Fibroblast of lung (primary cell): Measurements from ENCODE around the gene PDE2A. TPM values are rescaled to one million over a fixed set of nuclear protein-coding genes. Genes with fewer than 3 reads are reported as not detected.

Source experiments
- DNase-seq, 2 donors: peaks; one replicate each; pipeline versions ENCODE4 v3.0.0 to v3.0.0-alpha.2; 2010; ENCODE audit warnings: low read depth in 2 of 2
- H2AFZ ChIP-seq: 2 replicates; pipeline ENCODE4 v1.5.1; 2012; ENCODE audit warnings: low read length, control low read depth, inconsistent platforms
- H3K27ac ChIP-seq: 2 replicates; pipeline ENCODE4 v1.5.1; 2011; ENCODE audit warnings: low read length, control low read depth; ENCODE audit not compliant: insufficient read depth
- H3K27me3 ChIP-seq: 2 replicates; pipeline ENCODE4 v1.5.1; 2011; ENCODE audit warnings: mild to moderate bottlenecking, low read length; ENCODE audit not compliant: control insufficient read depth, insufficient read depth
- H3K36me3 ChIP-seq: 2 replicates; pipeline ENCODE4 v1.5.1; 2011; ENCODE audit warnings: low read length; ENCODE audit not compliant: control insufficient read depth, insufficient read depth
- H3K4me1 ChIP-seq: 2 replicates; pipeline ENCODE4 v1.5.1; 2011; ENCODE audit warnings: low read length; ENCODE audit not compliant: control insufficient read depth, insufficient read depth; ENCODE audit errors: extremely low read depth
- H3K4me2 ChIP-seq: 2 replicates; pipeline ENCODE4 v1.5.1; 2011; ENCODE audit warnings: low read length, control low read depth; ENCODE audit not compliant: insufficient read depth; ENCODE audit errors: extremely low read depth
- H3K4me3 ChIP-seq, 4 experiments: fragments of 200-600 bp in 1 of 4; sonication (generic) in 1 of 4; replicated peaks in 1 of 4; 2 replicates each; pipeline ENCODE4 v1.5.1; 2011 to 2016; ENCODE audit warnings: low read length in 4 of 4, low read depth in 3 of 4, mild to moderate bottlenecking in 3 of 4, control low read depth in 2 of 4, inconsistent platforms in 1 of 4, mixed read lengths in 1 of 4; ENCODE audit not compliant: insufficient read depth in 1 of 4; ENCODE audit errors: control extremely low read depth in 1 of 4
- H3K79me2 ChIP-seq: 2 replicates; pipeline ENCODE4 v1.5.1; 2012; ENCODE audit warnings: mild to moderate bottlenecking, low read length, inconsistent platforms; ENCODE audit not compliant: control insufficient read depth, insufficient read depth
- H3K9ac ChIP-seq: 2 replicates; pipeline ENCODE4 v1.5.1; 2011; ENCODE audit warnings: mild to moderate bottlenecking, low read length, control low read depth; ENCODE audit not compliant: insufficient read depth
- H3K9me3 ChIP-seq: 2 replicates; pipeline ENCODE4 v1.5.1; 2012; ENCODE audit warnings: low read depth, low read length; ENCODE audit not compliant: control insufficient read depth, insufficient read depth
- H4K20me1 ChIP-seq: 2 replicates; pipeline ENCODE4 v1.5.1; 2011; ENCODE audit warnings: low read length; ENCODE audit not compliant: control insufficient read depth, insufficient read depth; ENCODE audit errors: extremely low read depth
- EZH2 ChIP-seq: IDR thresholded peaks from 2 replicates; pipeline ENCODE4 v1.5.1; 2012; ENCODE audit warnings: low read length, control low read depth, mild to moderate bottlenecking; ENCODE audit errors: missing control alignments
- polyA plus RNA-seq, 2 donors: library from polyadenylated mRNA; depleted of rRNA in 1 of 2; stranded (reverse) in 1 of 2; unstranded in 1 of 2; fragments of >200 nt; gene quantifications; 2 replicates each; pipeline ENCODE4 v1.2.1, GENCODE V29; 2011 to 2012; ENCODE audit warnings: missing spikeins in 1 of 2
- total RNA-seq: library from RNA; depleted of rRNA; stranded (reverse); fragments of >200 nt; gene quantifications from 2 replicates; pipeline ENCODE4 v1.2.1, GENCODE V29; 2014
- TF ChIP-seq, protein P1 (sequence below), 2 donors: IDR thresholded peaks in 1 of 2; conservative IDR thresholded peaks in 1 of 2; 1 replicate in 1 of 2; 2 replicates in 1 of 2; pipeline ENCODE4 v1.5.1; 2011 to 2012; ENCODE audit warnings: low read length in 2 of 2, control low read depth in 1 of 2, inconsistent platforms in 1 of 2, low read depth in 1 of 2, mild to moderate bottlenecking in 1 of 2

The PDE2A gene
- total and polyA plus RNA-seq, 2 donors (not counting 1 experiment from before 2014, with no cell fraction given): 0.50 to 2.6 TPM

GRCh38 chr11:72553706-72554105 is 120.5 kb downstream of the PDE2A start:
- no peak overlapping the region for H2AFZ ChIP-seq

DNA sequence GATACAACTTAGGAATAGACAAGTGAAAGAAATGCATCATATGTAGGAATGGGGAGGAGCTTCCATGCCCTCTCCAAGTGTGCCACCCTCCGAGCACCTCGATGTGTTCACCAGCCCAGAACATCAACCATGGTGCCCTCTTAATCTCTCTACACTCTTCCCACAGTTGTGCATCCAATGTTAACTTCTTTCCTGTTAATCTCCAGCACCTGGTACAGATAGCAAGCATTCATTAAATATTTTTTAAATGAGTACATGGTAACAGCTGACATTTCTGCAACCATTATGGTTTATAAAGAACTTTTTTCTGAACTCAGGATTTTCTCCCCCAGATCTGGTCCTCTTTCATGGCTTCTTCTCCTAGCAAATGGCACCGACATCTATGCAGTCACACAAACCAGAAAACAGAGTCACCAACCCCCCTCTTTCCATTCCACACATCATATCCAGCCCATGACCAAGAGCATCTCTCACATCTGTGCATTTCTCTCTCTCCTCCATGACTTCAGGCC is 121.8 kb downstream of the PDE2A start:
- TF ChIP-seq, protein P1, sequence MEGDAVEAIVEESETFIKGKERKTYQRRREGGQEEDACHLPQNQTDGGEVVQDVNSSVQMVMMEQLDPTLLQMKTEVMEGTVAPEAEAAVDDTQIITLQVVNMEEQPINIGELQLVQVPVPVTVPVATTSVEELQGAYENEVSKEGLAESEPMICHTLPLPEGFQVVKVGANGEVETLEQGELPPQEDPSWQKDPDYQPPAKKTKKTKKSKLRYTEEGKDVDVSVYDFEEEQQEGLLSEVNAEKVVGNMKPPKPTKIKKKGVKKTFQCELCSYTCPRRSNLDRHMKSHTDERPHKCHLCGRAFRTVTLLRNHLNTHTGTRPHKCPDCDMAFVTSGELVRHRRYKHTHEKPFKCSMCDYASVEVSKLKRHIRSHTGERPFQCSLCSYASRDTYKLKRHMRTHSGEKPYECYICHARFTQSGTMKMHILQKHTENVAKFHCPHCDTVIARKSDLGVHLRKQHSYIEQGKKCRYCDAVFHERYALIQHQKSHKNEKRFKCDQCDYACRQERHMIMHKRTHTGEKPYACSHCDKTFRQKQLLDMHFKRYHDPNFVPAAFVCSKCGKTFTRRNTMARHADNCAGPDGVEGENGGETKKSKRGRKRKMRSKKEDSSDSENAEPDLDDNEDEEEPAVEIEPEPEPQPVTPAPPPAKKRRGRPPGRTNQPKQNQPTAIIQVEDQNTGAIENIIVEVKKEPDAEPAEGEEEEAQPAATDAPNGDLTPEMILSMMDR (conservative IDR thresholded peaks at IDR 0.05 in 1 of 2, IDR thresholded peaks at IDR 0.05 in 1 of 2; ENCODE audit: low read depth in 1 of 2, low read length in 2 of 2): no peak
- no peak overlapping the region for H3K4me3 ChIP-seq
- H3K4me2 ChIP-seq: no peak overlapping the region
- H3K4me1 ChIP-seq: no peaks in the 10 kb centered on the region
- H3K79me2 ChIP-seq: no peaks in the 10 kb centered on the region
- H3K9ac ChIP-seq: no peak overlapping the region
- no peaks in the 10 kb centered on the region for H3K9me3 ChIP-seq
- no peak for DNase-seq
- no peak overlapping the region for H3K27ac ChIP-seq
- H3K36me3 ChIP-seq: no peaks in the 10 kb centered on the region
- peaks cover 8% of the 10 kb centered on the region for H3K27me3 ChIP-seq
- no peak overlapping the region for H2AFZ ChIP-seq
- H4K20me1 ChIP-seq: no peaks in the 10 kb centered on the region

More at GRCh38 chr11:72553706-72554105, 120.5 kb downstream of the PDE2A start:
- no peaks in the 10 kb centered on the region for H3K79me2 ChIP-seq
- TF ChIP-seq EZH2: no peak
- TF ChIP-seq, protein P1 (conservative IDR thresholded peaks at IDR 0.05 in 1 of 2, IDR thresholded peaks at IDR 0.05 in 1 of 2; ENCODE audit: low read depth in 1 of 2, low read length in 2 of 2): no peak
- no peaks in the 10 kb centered on the region for H3K4me1 ChIP-seq
- no peak overlapping the region for H3K9ac ChIP-seq
- DNase-seq: no peak
- no peaks in the 10 kb centered on the region for H4K20me1 ChIP-seq
- H3K9me3 ChIP-seq: no peaks in the 10 kb centered on the region
- H3K27ac ChIP-seq: no peak overlapping the region
- H3K4me2 ChIP-seq: no peak overlapping the region
- H3K27me3 ChIP-seq: peaks cover 8% of the 10 kb centered on the region
- no peak overlapping the region for H3K4me3 ChIP-seq
- no peaks in the 10 kb centered on the region for H3K36me3 ChIP-seq

DNA sequence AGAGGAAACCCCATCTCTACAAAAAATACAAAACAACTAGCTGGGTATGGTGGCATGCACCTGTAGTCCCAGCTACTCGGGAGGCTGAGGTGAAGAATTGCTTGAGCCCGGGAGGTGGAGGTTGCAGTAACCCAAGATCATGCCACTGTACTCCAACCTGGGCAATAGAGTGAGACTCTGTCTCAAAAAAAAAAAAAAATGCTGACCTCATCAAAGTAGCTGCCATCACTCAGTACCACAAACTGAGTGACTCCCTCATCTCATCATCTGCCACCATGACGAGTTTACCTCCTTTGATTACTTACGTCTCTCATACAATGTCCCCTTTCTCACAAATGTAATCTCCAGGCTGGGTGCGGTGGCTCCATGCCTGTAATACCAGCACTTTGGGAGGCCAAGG is 122.7 kb downstream of the PDE2A start:
- Histone ChIP-seq H2AFZ (no peak overlapping the region), H3K79me2 (no peaks in the 10 kb centered on the region), H4K20me1 (no peaks in the 10 kb centered on the region), H3K4me3 (no peak overlapping the region), H3K9ac (no peak overlapping the region), H3K9me3 (no peaks in the 10 kb centered on the region), H3K4me1 (no peaks in the 10 kb centered on the region), H3K27ac (no peak overlapping the region), H3K36me3 (no peaks in the 10 kb centered on the region), H3K4me2 (no peak overlapping the region), H3K27me3 (peaks cover 6% of the 10 kb centered on the region)
- no peak for DNase-seq
- no peak for TF ChIP-seq EZH2
- TF ChIP-seq, protein P1 (conservative IDR thresholded peaks at IDR 0.05 in 1 of 2, IDR thresholded peaks at IDR 0.05 in 1 of 2; ENCODE audit: low read depth in 1 of 2, low read length in 2 of 2): no peak
